ENCODE data around the gene ZNF593.

GRCh38 chr1:26125946-26126320 is 43.8 kb upstream of the ZNF593 start:
- no peak for TF ChIP-seq GATA3 (IDR thresholded peaks at IDR 0.05; ENCODE audit: low read depth, low read length)
- no peak for TF ChIP-seq GATA2 (IDR thresholded peaks at IDR 0.05; ENCODE audit: low read depth, low read length)
